ENCODE measurements around the gene RANBP1. TPM values are rescaled to one million over a fixed set of nuclear protein-coding genes. Genes with fewer than 3 reads are reported as not detected.

The RANBP1 gene
- total and polyA plus RNA-seq, 2 of the 8 experiments (the other 6 are each of a cell fraction or from before 2014, with no cell fraction given) = 343 to 484 TPM

- TF ChIP-seq SIN3A (conservative IDR thresholded peaks at IDR 0.05 in 1 of 2, IDR thresholded peaks at IDR 0.05 in 1 of 2; ENCODE audit: low read depth in 1 of 2, low read length in 2 of 2) = 0 out of 4 replicates have a peak, but pooled peaks of 1 of the 2 experiments have one; percentile 34
- TF ChIP-seq TCF12 (IDR thresholded peaks at IDR 0.05; ENCODE audit: low read depth, low read length) = 0 out of 2 replicates have a peak, but pooled peaks have one; percentile 58
- TF ChIP-seq USF2 (IDR thresholded peaks at IDR 0.05; ENCODE audit: low read length) = no peak
- no peak for TF ChIP-seq BCL11A (IDR thresholded peaks at IDR 0.05; ENCODE audit: low read depth in 2 of 2, low read length in 2 of 2)
- peak; percentile 77; the same call in 1 of the 2 replicates for TF ChIP-seq GABPA (IDR thresholded peaks at IDR 0.05; ENCODE audit: borderline replicate concordance, insufficient read depth, low read length)
- TF ChIP-seq YY1 (IDR thresholded peaks at IDR 0.05; ENCODE audit: low read depth, low read length) = no peak
- peak; percentile 100 for TF ChIP-seq RAD21 (IDR thresholded peaks at IDR 0.05 in 1 of 2, conservative IDR thresholded peaks at IDR 0.05 in 1 of 2; ENCODE audit: low read depth in 2 of 2, low read length in 2 of 2)
These were observed 40.9 kb downstream of the RANBP1 start (continued) for GRCh38 chr22:20156611-20157429.

Measured in H1 (cell line).